IPS DF 6.9 (cell line): ENCODE measurements around the gene AHNAK2.

Experiments used
- DNase-seq: peaks from one replicate; pipeline ENCODE4 v3.0.0-alpha.2; 2013; ENCODE audit warnings: low read depth, low spot score
- H3K27ac ChIP-seq: one replicate; pipeline ENCODE4 v1.5.1; 2013; ENCODE audit warnings: low read length, control low read depth
- H3K27me3 ChIP-seq: 2 replicates; pipeline ENCODE4 v1.6.1; 2013; ENCODE audit warnings: mild to moderate bottlenecking, low read length; ENCODE audit not compliant: control insufficient read depth, insufficient read depth
- H3K36me3 ChIP-seq: 2 replicates; pipeline ENCODE4 v1.6.1; 2013; ENCODE audit warnings: low read length; ENCODE audit not compliant: control insufficient read depth, insufficient read depth
- H3K4me1 ChIP-seq: 2 replicates; pipeline ENCODE4 v1.6.1; 2013; ENCODE audit warnings: low read length; ENCODE audit not compliant: control insufficient read depth, insufficient read depth
- H3K4me3 ChIP-seq: 2 replicates; pipeline ENCODE4 v1.5.1; 2013; ENCODE audit warnings: mild to moderate bottlenecking, low read length
- H3K9me3 ChIP-seq: 2 replicates; pipeline ENCODE4 v1.6.1; 2013; ENCODE audit warnings: low read length, inconsistent platforms; ENCODE audit not compliant: control insufficient read depth, insufficient read depth
- WGBS: extraction: QIAGEN DNeasy Blood & Tissue Kit; methylation state at CpG from one replicate; pipeline ENCODE4 v1.1.7; 2013; ENCODE audit warnings: mixed read lengths, missing lambda C conversion rate; ENCODE audit not compliant: insufficient read length, insufficient coverage; 5-methylcytosine and 5-hydroxymethylcytosine counted together

Gene AHNAK2

DNA sequence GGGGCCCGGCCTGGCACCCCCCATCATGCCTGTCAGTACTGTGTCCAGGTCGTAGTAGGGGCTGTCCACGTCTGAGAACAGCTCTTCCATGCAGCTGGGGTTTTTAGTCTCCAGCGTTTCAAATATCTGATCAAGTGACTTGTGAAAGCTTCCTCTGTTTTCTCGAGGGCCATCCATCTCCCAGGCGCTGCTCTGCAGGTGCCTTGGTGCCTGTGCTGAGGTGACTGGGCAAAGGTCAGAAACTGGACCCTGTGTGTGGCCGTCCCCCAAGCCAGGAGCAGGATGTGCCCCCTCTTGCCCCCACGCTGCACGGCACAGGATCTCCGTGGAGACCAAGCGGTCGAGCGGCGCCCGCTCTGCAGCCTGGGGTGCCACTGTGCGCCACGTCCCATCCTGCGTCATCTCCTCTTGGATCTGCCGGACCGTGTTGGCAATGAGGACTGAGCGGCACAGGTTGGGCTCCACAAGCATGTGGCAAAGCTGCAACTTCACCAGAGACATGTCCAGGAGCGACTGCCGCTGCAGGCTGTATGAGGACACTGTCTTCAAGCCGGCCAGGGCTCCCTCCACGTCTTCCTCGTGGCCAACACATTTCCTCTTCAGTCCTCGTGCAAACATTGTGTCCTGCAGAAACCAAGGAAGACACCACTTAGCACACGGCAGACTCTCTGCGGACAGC lies 33.3 kb upstream of the AHNAK2 start:
- Histone ChIP-seq H3K4me3 (no peak overlapping the region), H3K4me1 (peaks cover 1% of the 10 kb centered on the region; the same call in 1 of the 2 replicates), H3K9me3 (no peaks in the 10 kb centered on the region), H3K27ac (no peak overlapping the region), H3K36me3 (peaks cover 28% of the 10 kb centered on the region), H3K27me3 (no peaks in the 10 kb centered on the region)
- WGBS, result no CpG with 5 or more reads among the region's 29 CpGs
- no peak for DNase-seq

DNA sequence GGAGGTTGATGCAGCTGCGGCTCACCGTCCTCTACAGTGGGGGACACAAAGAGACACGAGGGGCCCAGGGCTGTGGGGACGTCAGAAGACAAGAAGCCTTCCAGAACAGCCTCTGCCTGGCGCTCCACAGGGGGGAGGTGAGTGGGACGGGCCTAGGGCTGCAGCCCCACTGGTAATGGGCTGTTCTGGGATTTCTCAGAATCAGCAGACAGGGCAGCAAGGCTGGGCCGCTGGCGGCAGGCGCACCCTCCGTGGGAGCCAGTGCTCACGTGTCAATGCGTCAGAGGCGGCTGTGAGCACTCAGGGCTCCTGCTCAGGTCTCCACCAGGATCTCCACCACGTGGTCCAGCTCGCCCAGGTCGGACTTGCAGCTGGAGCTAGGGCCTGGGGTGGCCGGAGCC lies 32.7 kb upstream of the AHNAK2 start:
- Histone ChIP-seq H3K36me3 (peaks cover 28% of the 10 kb centered on the region), H3K27me3 (no peaks in the 10 kb centered on the region), H3K9me3 (no peaks in the 10 kb centered on the region), H3K27ac (no peak overlapping the region), H3K4me3 (no peak overlapping the region), H3K4me1 (peaks cover 1% of the 10 kb centered on the region; the same call in 1 of the 2 replicates)
- WGBS, result no CpG with 5 or more reads among the region's 17 CpGs
- DNase-seq, result no peak

DNA sequence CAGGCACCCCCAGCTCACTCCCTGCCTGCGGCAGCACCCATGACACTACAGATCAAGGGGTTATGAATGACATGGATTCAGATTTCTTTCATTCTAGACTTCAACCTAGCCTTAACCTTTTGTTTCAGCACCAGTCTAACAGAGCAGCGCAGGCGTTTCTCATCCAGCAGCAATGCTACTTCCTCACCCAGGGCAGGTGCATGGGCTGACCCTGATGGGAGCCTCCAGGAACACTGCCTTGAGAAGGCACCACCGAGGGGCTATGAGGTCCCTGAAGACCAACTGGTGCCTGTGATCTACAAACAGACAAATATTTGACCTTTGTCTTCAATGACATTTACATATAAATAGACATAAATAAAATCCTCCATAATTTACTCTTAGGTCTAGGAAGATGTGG lies 31.9 kb upstream of the AHNAK2 start:
- WGBS, result no CpG with 5 or more reads among the region's 4 CpGs
- H3K9me3 ChIP-seq, result no peaks in the 10 kb centered on the region
- no peaks in the 10 kb centered on the region for H3K27me3 ChIP-seq
- peaks cover 28% of the 10 kb centered on the region for H3K36me3 ChIP-seq
- H3K4me1 ChIP-seq, result peaks cover 1% of the 10 kb centered on the region; the same call in 1 of the 2 replicates
- no peak for DNase-seq
- H3K27ac ChIP-seq, result no peak overlapping the region
- no peak overlapping the region for H3K4me3 ChIP-seq

DNA sequence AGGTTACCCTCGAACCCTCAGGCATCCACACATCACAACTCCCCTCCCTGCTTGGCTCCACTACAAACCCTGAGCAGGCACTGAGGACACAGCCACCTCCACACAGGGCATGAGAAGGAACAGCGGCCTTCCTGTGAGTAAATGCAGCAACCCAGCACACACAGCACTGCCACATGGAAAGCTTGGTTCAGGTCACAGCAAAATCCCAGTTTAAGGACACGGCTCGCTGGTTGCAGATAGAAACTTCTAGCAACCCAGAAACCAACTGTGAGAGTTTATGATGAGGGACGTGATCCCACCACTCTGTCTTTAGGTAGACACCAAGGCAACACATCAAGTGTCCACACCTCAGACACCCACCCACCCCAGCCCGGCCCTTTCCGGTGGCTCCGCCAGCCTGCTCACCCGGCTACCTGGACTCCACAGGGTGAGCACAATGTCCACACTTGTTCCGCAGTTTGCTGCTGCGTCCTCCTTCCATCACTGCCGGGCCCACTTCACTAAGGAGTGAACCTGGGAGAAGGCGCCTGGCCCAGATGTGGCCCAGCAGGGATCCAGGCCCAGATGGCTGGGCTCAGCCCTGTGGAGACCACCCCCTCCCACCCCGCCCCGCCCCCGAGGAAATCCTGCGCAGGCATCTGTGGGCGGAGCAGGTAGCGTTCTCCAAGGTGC lies 29.6 kb upstream of the AHNAK2 start:
- H3K4me1 ChIP-seq, result 0 out of 2 replicates have a peak, but pooled peaks cover 1% of the 10 kb centered on the region
- peaks cover 26% of the 10 kb centered on the region for H3K36me3 ChIP-seq
- H3K27ac ChIP-seq, result no peak overlapping the region
- no peaks in the 10 kb centered on the region for H3K27me3 ChIP-seq
- H3K9me3 ChIP-seq, result no peaks in the 10 kb centered on the region
- H3K4me3 ChIP-seq, result no peak overlapping the region
- WGBS, result no CpG with 5 or more reads among the region's 19 CpGs
- no peak for DNase-seq

DNA sequence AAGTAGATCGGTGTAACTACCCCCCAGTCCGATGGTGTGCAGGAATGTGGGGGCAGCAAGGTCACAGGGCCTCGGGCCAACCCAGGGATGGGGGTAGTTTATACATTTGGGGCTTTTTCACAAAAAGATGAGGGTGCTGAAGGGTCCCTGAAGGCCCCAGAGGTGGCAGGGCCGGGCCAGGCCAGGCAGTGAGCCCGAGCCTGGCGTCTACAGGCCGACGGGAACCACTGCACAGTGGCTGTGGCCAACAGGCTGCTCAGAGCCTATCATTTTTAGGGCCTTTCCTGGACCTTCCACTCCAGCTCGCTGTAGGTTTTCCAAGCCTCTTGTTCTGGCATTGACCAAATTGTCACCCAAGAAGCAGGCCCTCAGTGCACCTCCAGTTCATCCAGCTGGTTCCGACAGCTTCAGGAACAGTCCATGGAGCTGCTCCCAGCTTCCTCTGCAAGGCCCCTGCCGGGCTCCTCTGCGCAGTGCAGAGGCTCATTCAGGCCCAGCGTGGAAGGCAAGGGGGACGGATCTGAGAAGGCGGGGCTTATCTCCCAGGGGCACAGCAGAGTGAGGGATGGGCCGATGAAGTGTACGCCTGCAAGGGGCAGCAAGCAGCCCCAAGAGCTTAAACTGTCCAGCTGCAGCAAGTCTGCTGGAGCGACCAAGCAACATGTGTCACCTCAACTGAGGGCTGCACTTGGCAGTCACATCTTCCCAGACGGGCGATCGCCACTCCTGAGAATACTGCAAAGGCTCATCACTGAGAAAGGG lies 28.8 kb upstream of the AHNAK2 start:
- no peak overlapping the region for H3K4me3 ChIP-seq
- H3K9me3 ChIP-seq, result no peaks in the 10 kb centered on the region
- no peak for DNase-seq
- no CpG with 5 or more reads among the region's 21 CpGs for WGBS
- peaks cover 26% of the 10 kb centered on the region for H3K36me3 ChIP-seq
- H3K27ac ChIP-seq, result no peak overlapping the region
- H3K4me1 ChIP-seq, result 0 out of 2 replicates have a peak, but pooled peaks cover 1% of the 10 kb centered on the region
- no peaks in the 10 kb centered on the region for H3K27me3 ChIP-seq

DNA sequence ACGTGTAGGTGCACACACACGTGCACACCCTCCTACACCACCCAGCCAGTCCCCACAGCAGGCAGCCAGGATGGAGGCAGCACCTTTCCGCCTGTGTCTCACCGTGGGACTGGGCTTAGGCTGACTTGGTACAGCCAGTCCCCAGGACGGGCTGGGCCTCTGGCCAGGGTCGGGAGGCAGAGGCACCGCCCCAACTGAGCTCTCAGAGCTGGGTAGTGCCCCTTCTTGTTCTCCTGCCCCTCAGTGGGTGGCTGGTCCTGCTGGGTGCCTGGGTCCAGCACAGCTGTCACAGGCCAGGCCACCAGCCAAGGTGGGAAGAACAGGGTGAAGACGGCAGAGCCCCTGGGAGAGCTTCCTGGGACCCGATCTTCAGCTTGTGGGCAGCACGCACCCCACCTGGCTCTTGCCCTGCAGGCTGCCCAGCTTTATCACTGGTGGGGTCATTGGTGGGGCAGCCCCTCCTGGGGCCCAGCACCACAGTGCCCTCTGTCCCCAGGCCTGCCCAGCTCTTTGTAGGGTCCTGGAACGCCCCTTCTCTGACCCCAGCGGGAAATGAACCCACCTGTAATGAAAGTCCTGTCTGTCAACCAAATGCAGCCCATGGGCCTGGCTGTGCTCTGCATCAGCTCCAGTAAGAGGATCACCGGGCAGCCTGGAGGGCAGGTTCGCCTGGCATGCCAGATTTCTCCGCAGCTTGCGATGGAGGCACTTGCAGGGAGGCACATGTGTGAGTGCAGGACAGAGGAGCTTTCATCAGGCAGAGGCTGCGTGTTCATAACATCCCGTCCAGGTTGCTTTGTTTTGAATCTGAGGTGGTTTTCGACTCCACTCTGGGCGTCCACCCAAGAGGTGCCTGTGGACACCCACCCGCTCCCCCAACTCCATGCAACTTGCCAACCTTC lies 28.0 kb upstream of the AHNAK2 start:
- Histone ChIP-seq H3K36me3 (peaks cover 18% of the 10 kb centered on the region), H3K27ac (no peak overlapping the region), H3K4me3 (no peak overlapping the region), H3K4me1 (0 out of 2 replicates have a peak, but pooled peaks cover 1% of the 10 kb centered on the region), H3K27me3 (no peaks in the 10 kb centered on the region), H3K9me3 (no peaks in the 10 kb centered on the region)
- WGBS, result no CpG with 5 or more reads among the region's 21 CpGs
- DNase-seq, result no peak

DNA sequence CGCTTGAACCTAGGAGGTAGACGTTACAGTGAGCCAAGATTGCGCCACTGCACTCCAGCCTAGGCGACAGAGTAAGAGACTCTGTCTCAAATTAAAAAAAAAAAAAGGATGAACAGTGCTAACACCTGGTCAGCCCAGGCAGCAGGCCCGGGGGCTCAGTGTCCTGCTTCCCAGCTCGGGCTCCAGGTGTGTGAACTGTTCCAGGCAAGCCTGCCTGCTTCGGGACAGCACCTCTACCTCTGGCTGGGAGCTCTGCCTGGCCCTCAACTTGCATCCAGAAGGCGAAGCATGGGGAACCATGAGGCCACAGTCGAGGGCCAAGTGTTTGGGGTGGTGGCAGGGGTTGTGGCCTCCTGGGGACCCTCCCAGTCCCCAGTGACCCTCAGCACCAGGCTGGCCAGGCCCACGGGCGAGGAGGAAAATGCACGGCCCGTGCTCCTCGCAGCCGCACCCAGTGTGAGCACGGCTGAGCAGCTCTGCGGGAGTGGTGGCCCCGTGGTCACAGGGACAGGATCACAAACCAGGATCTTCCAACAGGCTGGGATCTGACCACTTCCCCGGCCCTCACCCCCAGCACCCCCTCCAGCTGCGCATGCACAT lies 27.3 kb upstream of the AHNAK2 start:
- Histone ChIP-seq H3K9me3 (no peaks in the 10 kb centered on the region), H3K4me1 (0 out of 2 replicates have a peak, but pooled peaks cover 1% of the 10 kb centered on the region), H3K27me3 (no peaks in the 10 kb centered on the region), H3K4me3 (no peak overlapping the region), H3K27ac (no peak overlapping the region), H3K36me3 (peaks cover 14% of the 10 kb centered on the region)
- no peak for DNase-seq
- WGBS, result no CpG with 5 or more reads among the region's 20 CpGs

DNA sequence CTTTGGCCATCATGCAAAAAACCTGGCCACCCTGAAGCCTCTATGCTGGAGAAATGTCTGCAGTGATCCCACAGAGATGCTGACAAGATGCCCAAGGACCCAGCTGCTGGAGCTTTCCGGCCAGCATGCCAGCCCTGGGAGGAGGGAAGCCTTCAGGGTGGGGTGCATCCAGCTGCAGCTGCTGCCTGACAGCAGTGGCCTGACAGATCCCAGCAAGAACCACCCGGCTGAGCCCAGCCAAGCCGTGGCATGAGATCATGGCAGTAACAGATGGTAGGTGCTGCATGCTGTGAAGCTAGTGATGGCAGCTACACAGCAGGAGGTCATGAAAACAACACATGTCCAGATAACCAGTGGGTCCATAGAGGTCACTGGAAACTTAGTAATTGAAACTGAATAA lies 21.2 kb upstream of the AHNAK2 start:
- Histone ChIP-seq H3K36me3 (no peaks in the 10 kb centered on the region), H3K27me3 (no peaks in the 10 kb centered on the region)
- WGBS, result no CpG with 5 or more reads among the region's 3 CpGs

DNA sequence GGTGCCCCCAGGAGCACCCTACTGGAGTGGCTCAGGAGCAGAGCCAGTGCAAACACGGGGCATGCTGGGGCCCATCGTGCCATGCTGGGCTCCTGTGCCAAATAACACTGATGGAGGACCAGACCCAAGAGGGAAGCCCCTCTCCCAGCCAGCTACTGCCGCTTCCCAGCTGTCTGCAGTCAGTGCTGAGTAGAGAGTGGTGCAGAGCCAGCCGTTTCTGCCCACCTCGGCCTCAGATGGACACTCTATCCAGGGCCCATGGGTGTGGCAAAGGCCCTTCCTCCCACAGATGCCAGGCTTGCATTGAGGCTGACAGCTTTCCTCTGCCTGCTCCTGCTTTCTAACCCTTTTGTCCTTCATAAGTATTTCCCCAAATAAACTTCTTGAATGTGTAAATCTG lies 20.6 kb upstream of the AHNAK2 start:
- H3K4me1 ChIP-seq, result no peaks in the 10 kb centered on the region
- no peak for DNase-seq
- no peaks in the 10 kb centered on the region for H3K27me3 ChIP-seq
- no peak overlapping the region for H3K27ac ChIP-seq
- no peaks in the 10 kb centered on the region for H3K9me3 ChIP-seq
- no peaks in the 10 kb centered on the region for H3K36me3 ChIP-seq
- H3K4me3 ChIP-seq, result no peak overlapping the region
- no CpG with 5 or more reads among the region's 5 CpGs for WGBS

More for the DNA sequence above, 21.2 kb upstream of the AHNAK2 start:
- Histone ChIP-seq H3K9me3 (no peaks in the 10 kb centered on the region), H3K4me1 (no peaks in the 10 kb centered on the region), H3K4me3 (no peak overlapping the region), H3K27ac (no peak overlapping the region)
- no peak for DNase-seq
